EL (cell line): ENCODE measurements around the gene RNF141.
A peak's percentile ranks its signal among the peaks of the same experiment; 100 is the strongest.

Source experiments
- DNase-seq: peaks from one replicate; pipeline ENCODE4 v3.0.0-alpha.2; 2016

RNF141 gene

GRCh38 chr11:10497371-10498021, 43.5 kb downstream of the RNF141 start:
- DNase-seq = no peak

- no peak for DNase-seq
Observed at GRCh38 chr11:10496296-10496936, 44.6 kb downstream of the RNF141 start.

GRCh38 chr11:10495464-10495786, 45.6 kb downstream of the RNF141 start:
- DNase-seq = no peak

- no peak for DNase-seq
Observed at GRCh38 chr11:10494636-10495463, 46.1 kb downstream of the RNF141 start.

DNA sequence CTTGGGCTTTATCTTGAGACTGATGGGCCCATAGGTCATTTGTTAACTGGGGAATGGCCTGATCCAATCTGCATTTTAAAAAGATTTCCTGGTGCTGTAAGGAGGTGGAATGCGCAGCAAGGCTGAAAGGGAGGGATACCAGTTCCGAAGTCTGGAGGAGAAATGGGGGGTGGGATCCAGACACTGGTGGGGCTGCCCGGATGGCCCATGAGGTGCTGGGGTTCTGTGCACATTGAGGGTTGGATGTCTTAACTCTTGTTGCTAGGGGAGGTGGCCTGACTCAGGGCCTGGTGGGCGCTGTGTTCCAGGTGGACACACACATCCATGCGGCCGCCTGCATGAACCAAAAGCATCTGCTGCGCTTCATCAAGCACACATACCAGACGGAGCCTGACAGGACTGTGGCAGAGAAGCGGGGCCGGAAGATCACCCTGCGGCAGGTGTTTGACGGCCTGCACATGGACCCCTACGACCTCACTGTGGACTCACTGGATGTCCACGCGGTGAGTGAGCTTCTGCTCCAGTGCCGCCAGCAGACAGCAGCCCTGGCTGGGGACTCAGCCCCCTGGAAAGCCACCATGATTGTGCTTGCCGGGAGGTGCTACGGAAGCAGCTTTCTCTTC, 47.8 kb downstream of the RNF141 start:
- DNase-seq = no peak

DNA sequence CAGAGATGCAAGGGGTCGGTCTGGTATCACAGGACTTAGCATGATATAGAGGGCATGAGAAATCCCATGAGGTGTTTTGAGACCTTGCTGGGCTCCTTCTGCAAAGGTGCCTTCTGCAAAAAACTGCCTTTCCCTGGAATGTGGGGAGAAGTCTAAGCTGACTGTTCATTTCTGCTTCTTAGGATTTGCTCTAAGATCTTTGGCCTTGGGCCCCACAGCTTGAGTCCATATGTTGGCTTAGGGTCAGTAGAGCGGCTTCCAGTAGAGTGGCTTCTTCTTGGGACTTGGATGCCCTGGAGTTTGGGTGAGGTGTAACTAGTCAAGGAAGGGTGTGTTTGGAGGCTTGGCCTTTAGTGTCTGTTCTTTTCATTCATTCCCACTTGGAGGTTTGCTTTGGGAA, 48.9 kb downstream of the RNF141 start:
- DNase-seq = no peak

- peak; percentile 99 for DNase-seq
Observed at GRCh38 chr11:10490398-10491241, 50.4 kb downstream of the RNF141 start.

DNA sequence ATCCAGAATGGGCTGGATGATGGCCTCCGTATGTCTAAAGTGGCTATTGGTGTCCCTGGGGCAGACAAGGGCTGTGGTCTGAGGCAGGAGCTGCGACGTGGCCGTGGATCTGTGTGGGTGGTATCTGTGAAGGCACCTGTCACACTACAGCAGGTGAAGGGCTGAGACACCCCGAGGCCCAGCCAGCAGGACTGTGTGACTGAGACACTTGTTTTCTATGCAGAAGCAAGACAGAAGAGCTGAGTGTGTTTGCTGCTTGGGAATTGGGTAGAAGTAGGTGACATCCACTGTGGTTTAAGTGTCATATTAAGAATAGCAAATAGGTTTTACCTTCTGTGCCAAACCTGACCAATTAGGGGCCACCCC, 51.0 kb downstream of the RNF141 start:
- DNase-seq = no peak

- DNase-seq = no peak
Observed at GRCh38 chr11:10488934-10489691, 51.9 kb downstream of the RNF141 start.

- no peak for DNase-seq
Observed at GRCh38 chr11:10488121-10488933, 52.7 kb downstream of the RNF141 start.

DNA sequence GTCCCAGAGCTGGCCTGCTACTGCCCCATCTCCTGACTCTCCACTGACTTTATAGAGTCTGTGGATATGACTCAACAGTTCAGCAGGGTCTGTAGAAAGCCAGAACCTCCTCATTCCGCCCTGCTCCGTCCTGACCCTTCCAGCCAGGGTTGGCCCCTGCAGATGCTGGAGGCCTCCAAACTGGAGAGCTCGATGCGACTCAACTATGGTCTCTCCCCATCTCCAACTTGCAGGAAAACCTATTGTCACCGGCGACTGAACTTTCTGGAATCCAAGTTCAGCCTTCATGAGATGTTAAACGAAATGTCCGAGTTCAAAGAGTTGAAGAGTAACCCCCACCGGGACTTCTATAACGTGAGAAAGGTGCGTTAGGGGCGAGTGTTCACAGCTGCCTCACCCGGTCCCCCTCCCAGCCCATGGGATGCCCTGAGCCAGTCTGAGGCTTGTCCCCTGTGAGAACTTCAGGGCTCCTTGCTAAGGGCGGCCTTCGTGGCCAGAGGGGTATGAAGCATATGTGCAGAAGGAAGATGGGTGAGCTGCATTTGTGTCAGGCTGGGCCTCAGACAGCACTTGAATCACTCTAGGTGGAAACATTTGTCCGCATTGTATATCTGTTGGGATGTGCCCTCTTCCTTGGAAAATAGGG, 53.9 kb downstream of the RNF141 start:
- DNase-seq = no peak

GRCh38 chr11:10486161-10486840, 54.7 kb downstream of the RNF141 start:
- no peak for DNase-seq

- DNase-seq = no peak
Observed at GRCh38 chr11:10485646-10486045, 55.3 kb downstream of the RNF141 start.

DNA sequence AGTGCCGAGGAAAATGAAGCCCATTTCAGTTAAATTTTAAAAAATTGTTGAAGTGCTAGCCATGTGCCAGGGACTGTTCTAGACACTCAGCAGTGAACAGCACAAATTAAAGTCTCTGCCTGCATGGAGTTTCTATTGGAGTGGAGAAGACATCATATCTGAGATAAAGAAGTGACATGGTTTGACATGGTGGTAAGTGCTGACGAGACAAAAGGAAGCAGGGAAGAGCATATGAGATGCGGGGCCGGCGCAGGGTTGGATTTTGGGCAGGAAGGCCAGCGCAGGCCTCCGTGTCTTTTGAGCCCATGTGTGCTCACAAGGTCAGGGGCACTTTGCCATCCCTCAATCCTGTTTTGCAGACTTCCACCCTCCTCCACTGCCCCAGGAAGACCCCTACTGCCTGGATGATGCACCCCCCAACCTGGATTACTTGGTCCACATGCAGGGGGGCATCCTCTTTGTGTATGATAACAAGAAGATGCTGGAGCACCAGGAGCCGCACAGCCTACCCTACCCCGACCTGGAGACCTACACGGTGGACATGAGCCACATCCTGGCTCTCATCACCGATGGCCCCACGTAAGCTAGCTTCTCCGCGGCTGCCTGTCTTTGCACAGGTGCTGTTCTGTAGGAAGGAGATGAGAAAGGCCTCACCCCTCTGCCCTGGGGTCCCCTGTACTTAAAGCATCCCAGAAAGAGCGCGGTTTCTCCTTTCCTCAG, 56.4 kb downstream of the RNF141 start:
- DNase-seq = no peak

- DNase-seq = no peak
Observed at GRCh38 chr11:10483584-10483983, 57.4 kb downstream of the RNF141 start.

DNA sequence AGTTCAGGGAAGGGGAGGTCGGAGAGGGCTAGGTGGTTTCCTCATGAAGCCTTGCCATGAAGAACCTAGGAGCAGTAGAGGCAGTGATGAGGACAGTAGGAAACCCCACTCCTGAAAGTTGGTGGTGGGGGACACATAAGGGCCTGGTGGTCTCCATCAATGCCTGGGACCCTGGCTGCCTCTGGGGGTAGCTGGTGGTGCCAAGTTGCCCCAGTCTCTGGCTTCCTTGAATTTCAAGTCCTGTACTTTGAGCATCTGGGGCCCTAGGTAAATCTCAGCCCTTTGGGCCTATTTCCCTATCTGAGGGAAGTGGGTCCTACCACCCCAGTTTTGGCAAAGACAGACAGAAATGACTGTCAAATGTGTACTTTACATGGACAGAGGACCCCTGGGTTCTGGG, 57.8 kb downstream of the RNF141 start:
- no peak for DNase-seq

DNA sequence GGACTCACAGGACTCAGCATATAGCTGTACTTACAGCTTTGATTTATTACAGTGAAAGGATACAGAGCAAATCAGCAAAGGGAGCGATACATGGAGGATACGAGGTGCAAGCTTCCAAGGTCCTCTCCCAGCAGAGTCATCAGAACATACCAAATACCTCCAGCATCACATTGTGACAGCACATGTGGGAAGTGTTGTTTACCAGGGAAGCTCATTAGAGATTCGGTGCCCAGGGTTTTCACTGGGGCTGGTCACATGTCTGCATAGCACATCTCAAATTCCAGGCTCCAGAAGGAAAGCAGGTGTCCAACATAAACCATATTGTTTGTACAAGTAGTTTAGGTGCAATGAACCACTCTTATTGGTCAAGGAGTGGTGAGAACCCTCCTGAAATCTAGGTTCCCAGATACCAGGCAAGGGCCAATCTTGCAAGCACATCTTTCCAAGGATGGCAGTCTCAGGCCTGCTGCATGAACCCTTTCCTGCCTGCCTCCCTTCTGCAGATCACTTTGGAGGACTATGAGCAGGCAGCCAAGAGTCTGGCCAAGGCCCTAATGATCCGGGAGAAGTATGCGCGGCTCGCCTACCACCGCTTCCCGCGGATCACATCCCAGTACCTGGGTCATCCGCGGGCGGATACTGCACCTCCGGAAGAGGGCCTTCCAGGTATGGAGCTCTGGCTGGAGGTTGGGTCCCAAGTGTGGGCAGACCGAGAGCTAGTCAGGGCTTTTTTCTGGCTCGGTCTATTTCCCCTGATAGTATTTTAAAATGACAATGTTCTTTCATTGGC, 59.2 kb downstream of the RNF141 start:
- no peak for DNase-seq

- DNase-seq = no peak
Observed at GRCh38 chr11:10480760-10481159, 60.2 kb downstream of the RNF141 start.
